Right forelimb (tissue), 1 donor: ENCODE results near the gene SLC9A4.

Experiments
- DNase-seq: peaks from one replicate; pipeline ENCODE4 v3.0.0-alpha.2; 2018

SLC9A4 gene

DNA sequence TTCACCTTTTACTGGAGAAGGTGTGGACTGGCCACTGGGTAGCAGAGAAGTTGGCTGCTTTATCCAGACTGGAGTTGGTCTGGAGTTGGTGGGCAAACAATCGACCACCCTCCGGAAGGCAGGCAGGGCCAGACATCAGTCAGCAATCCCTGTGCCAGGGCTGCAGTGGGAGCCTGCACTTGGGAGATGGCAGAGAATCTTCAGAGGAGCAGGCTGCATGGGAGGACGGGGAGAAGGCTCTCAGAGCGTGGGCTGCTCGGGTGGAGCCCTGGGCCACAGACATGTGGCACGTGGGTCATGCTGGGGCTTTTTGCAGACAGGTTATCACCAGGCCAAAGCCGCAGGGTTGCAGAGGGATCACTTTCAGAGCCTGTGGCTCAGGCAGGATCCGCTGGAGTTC, 29.6 kb downstream of the SLC9A4 start:
- no peak for DNase-seq

DNA sequence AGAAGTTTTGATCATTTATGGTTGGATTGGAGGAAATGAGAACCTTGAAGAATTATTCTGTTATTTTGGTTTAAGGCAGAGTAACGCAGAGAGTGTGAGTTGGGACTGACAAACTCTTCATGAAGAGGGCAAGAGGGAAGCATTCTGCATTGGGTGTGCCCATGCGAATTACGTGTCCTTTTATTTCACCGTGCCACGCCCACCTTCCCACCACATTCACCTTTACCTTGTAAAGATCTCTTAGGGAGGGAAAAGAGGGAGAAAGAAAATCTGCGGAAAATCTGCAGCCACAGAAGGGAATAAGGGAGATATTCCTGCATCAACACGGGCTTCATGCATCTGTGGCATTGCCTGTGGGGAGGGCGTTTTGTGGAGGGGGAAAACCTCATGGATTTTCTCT, 31.8 kb downstream of the SLC9A4 start:
- no peak for DNase-seq

DNA sequence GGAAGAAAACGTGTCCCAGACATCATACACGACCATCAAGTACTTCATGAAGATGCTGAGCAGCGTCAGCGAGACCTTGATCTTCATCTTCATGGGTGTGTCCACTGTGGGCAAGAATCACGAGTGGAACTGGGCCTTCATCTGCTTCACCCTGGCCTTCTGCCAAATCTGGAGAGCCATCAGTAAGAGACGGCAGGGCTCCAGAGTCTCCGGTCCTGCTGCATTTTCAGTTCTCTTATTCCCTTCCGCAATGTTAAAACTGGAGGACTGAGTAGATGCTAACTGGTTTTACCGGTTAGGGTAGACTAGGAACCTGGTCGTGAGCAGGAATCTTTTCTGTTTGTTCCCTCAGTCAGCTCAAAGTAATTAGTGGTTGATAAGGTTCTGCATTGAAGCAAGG, 32.3 kb downstream of the SLC9A4 start:
- no peak for DNase-seq

DNA sequence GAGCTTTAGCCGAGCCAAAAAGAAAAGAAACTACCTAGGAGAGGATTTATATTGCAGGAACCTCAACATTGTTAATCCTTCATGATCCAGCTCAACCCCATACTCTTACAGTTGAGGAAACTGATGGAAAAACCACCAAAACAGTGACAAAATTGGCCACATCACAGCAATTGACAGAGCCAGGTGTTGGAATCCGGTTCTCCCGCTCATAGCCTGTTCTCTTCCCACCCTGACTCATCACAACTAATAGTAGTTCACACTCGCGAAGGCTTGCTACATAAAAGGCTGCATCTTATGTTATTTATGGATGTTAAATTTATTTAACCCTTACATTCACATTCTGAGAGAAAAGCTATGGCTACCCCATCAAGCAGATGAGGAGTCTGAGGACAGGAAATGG, 33.7 kb downstream of the SLC9A4 start:
- DNase-seq, result no peak

DNA sequence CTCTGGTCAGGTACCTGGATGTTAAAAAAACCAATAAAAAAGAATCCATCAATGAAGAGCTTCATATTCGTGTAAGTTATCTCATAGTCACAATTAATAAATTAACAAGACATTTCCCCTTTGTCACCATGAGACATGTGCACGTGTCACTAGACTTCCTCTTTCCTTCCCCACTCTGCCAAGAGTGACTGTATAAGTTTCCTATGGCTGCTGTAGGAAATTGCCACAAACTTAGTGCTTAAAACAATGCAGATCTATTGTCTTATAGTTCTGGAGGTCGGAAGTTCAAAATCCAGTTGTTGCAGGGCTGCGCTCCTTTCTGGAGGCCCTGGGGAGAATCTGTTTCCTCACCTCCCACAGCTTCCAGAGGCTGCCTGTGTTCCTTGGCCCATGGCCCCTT, 35.8 kb downstream of the SLC9A4 start:
- no peak for DNase-seq

DNA sequence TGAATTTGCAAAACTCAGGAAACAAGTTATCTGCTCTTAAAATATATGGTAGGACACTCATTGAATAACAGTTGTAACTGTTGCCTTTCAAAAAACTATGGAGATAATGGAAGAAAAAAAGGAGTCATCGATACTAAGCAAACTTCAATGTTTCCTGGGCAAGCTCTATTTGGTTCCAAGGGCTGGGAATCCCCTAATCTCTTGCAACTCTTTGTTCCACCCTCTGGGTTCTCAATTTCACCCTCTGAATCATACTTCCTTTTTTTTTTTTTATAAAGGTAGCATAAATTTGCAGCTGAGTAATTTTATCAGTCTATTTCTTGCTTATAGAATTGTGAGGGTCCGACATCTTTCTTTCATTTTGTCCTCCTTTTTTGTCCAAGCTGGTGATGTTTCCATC, 36.7 kb downstream of the SLC9A4 start:
- no peak for DNase-seq

DNA sequence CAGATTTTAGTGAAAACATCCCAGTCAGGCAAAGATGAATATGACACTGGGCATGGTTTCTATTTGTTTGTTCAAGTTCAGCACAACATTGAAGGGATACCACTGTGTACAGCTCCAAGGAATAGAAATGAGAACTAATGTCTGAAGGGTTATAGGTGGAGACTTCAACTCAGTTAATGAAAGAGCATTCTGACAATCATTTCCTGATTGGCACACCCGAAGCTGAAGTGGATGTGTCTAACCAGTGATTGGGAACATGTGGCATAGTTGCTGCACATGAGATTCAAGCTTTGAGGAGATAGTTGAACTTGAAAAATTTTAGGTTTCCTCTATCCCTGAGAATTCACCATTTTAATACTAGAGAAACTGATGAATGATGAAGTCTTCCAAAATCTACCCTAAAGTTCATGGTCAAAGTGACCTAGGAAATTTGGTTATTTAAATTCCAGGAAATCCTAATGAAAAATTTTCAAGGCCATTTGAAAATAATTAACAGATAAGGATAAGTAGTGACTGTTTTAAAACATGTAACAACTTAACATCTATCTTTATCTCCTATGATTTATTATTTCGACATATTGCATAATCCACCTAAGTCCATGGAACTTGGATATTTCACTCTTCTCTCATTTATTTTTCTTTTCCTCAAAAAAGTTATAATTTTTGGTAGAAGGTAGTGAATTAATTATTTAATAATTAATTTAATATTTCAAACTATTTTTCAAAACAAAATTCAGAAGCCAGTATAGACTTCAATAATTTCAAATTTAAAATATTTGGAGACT, 38.0 kb downstream of the SLC9A4 start:
- no peak for DNase-seq

DNA sequence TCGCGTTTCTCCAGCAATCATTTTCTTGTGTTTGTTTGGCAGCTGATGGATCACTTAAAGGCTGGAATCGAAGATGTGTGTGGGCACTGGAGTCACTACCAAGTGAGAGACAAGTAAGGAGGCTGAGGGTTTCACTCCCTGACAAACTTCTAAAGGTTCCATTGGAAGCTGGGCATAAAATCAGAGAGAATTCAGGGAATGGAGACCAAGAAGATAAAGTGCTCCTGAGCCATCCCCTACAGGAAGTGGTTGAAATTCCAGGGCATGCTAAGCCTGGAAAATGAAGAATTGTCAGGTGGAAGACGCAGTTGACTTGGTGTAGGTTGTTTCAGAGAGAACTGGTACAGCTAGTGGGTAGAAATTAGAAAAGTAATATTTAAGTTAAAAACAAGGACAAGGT, 39.1 kb downstream of the SLC9A4 start:
- DNase-seq, result no peak

DNA sequence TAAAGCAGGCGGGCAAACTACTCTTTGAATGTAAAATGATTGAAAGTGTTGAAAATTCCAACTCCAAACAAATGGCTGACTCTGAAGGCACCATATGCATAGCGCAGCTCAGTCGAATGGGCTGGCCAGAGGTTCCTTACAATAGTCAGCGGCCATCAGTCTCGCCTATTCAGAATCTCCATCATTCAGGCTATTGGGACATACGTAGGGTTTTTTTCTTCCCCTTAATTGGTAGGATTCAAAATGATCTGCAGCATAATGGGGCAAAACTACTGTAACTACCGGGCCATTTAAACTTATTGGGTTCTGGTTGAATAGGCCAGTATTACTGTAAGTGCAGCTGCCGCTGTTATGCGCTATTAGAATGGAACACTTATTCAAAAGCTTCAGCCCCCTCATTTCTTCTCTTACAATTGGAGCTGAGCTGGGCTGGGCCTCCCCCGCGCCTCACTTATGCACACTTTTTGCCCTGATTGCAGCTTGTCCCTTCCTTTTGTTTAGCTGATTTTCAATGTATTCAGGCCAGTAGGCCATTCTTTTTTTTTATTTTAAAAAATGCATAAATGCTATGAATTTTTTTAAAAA, 40.4 kb downstream of the SLC9A4 start:
- no peak for DNase-seq

DNA sequence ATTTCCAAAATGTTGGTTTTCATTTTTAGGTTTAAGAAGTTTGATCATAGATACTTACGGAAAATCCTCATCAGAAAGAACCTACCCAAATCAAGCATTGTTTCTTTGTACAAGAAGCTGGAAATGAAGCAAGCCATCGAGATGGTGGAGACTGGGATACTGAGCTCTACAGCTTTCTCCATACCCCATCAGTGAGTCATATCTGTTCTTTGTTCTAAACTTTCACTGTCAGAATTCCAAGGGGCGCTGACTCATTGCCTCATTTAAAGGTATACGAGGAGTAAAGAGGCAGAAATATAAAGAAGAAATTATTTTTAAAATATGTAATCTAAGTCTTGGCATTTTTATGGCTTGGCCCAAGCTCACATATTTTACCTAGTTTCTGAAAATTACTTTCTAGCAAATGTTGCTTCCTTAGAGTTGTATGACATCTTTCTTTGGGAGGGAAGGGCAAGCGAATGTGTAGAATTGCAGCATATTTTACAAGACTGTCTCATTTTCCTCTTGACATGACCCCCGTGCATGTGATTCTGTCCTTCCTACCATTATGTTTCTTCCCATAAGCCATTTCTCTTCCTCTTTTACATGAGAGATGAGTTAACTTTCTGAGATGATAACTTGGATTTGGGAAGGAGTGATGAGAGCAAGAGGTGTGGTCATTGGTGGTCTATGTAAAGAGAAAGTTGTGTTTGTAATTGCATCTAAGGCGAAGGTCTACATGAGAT, 41.2 kb downstream of the SLC9A4 start:
- no peak for DNase-seq

DNA sequence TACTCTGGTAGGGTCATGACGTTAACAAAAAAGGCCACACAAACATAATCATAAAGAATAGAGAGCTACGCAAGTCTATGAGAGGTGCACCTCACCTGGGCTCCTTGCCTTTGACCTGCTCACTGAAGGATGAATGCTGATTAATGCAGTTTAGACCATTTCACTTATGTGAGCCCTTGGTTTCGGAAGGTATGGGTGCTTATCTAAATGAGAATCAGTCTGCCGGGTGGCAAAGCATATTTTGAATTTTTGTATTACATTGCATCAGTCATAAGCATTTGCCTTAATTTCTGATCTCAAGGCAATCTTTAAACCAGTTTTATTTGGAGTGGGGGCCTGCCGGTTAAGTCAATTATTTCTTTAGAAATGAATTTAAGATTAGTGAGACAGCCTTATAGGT, 42.8 kb downstream of the SLC9A4 start:
- no peak for DNase-seq

DNA sequence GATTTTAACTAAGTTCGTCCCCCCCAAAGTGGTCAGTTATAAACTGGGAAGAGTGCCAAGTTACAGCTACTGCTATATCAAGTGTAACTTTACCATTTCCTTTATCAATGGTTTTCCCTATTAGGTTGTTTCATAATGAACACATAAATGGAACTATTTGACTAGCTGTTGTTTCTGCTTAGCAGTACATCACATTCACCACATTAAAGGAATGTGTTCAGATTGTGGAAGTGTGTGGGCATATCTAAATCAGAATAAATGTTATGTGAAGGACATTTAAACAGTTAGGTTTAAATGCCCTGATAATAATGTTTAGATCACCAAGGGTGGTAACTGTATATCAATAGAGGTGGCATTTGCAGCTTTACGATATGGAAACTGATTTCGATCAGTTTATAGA, 45.1 kb downstream of the SLC9A4 start:
- DNase-seq, result no peak

DNA sequence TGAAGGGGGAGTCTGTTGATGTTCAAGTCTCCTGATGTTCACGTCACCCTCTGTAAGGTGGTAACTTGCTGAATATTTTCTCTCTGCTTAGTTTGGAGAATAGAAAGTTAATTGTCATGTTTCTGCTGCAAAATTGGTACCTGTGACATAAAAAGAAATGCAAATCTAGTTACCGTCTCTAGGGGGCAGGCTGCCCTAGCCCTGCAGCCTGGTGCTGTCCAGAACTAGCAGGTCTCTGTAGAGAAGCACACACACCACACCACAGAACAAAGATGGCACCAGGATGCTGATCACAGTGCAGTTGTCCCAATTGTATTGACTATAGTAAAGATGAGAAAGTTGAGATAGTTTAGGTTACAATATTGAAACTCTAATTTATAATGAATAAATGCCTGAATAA, 47.0 kb downstream of the SLC9A4 start:
- no peak for DNase-seq

DNA sequence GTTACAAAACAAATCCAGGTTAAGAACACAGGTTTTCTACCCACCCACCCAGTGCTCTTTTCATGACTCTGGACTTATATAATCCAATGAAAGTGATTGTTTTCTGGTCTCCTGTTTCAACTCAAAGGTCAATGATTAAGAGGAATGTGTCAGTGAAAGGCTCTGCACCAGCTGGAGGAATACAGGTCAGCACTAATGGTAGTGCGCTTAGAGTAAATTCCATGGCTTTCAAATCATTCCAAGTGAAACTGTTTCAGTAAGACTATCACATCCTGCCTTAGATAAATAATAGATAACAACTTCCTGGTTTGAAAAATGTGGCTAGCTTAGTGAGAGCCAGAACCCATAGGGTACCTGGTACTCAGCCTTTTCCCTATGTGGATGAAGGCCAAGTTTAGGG, 47.8 kb downstream of the SLC9A4 start:
- DNase-seq, result no peak

DNA sequence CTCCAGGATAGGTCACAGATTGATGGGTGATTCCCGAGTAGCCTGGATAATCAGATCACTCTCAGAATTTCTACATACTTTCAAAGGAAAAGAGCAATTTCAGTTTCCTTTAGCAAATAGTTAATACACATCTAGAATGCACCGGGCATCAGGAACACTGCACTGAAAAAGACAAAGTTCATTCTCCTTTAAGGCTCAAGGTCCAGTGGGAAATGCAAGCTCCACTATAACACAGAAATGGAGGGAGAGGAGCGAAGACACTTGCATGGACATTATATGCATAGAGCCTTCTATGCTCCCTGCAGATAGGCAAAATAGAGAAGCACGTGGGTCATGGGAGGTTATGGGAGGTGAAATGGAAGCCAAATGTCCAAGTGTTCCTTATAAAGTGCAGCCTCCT, 49.1 kb downstream of the SLC9A4 start:
- no peak for DNase-seq

DNA sequence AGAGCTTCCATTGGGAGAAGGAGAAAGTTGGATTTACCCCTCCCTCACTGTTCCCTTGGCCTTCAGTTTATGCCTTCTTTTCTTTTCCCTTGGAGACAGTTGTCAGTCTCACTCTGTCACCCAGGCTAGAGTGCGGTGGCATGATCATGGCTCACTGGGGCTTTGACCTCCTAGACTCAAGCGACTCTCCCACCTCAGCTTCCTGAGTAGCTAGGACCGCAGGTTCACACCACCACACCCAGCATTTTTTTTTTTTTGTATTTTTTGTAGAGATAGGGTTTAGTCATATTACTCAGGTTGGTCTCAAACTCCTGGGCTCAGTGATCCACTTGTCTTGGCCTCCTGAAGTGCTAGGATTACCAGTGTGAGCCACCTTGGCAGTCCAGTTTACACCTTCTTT, 49.9 kb downstream of the SLC9A4 start:
- no peak for DNase-seq

DNA sequence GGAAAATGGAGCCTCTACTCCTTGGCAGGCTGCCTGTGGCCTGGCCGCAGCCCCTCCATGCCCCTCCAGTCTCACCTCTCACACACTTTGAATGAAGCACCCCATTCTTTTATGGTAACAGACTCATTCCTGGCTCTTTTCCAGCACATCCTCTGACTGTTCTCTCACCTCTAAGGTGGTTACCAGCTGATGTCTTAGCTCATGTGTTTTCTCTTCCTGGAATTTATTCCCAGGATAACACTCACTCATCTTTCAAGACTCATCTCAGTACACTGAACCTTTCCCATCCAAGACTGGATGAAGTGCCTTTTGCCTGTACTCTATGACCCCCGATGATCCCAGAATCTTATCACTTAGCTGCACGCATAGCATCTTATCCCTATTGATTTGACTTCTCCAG, 50.6 kb downstream of the SLC9A4 start:
- no peak for DNase-seq

DNA sequence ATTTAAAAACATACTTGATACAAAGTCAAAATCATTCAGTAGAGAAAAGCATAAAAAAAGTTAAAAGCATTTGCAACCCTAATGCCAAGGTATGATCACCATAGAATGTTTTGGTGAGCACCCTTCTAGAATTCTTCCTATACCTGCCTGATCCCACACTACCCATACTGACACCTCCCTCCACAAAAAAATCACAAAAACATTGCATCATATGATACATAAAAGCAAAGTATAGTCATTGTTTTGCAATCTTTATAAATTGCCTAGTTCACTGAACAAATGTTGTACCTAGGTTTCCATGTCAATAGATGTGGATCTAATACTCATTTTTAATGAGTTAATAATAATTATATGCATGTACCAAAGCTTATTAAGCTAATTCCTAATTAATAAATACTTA, 54.1 kb downstream of the SLC9A4 start:
- DNase-seq, result no peak

DNA sequence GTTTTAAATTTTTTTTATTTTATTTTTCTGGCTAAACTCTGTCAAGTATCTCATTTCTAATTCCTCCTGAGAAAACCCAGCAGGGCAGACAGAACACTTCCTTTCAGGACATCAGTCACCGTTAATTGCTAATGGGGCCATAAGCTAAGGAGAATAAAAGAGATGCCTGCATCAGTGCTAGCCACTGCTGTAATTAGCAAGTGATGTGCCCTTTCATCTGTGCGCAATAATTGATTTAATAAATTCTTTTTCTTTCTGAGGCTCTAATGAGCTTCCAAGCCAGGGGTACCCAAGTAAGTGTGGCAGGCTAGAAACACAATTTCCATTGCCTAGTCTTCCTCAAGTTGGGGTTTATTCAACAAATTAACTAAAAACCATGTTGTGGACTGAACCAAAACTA, 65.5 kb downstream of the SLC9A4 start:
- DNase-seq, result no peak

DNA sequence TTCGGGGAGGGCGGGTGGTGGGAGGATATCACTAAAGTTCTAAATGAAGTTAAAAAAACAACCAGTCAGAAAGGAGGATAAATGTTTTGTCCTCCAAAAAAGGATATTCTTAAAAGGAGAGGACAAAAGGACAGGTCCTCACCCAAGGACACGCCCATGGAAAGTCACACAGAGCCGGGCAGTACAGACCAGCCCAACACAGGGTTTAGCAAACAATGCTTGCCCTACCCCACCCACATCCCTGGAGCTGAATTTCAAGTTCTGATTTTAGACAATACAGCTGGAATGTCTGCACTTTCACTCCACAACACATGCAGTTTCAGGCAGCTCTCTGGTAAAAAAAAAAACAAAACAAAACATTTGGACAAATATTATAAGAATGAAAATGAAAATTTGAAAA, 67.9 kb downstream of the SLC9A4 start:
- no peak for DNase-seq

DNA sequence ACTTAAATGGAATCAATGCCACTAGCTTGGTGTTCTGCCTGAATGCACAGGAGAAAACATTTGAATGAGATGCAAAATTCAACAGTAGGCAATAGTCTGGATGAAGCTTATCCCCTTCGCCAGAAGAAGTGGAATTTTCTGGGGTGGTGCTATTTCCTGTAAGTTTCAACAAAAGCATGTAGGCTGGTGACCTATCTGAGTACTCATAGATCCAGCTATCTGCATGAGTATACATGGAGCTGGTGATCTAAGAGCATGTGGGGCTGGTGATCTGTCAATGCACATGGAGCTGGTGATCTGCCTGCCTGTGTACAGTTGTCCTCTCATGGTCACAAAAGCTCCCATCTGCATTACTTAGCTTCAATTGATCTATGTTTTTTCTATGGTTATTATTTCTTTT, 71.2 kb downstream of the SLC9A4 start:
- no peak for DNase-seq

DNA sequence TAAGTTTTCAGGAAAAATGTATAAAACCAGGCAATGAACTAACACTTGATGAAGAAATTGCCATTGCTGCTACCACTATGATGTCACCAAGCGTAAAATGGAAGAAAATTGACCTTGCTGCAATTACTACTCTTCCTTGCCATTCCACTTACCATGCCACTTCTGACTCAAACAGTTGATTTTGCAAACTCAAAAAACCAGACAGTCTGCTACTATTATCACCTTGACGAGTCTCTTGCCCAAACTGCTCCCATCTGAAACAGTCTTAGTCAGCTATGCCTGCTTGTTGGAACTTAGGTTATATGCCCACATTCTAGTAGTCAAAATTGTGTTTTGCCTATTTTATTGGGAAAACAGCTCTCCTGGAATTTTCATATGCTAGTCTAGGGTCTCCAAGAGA, 74.4 kb downstream of the SLC9A4 start:
- no peak for DNase-seq

DNA sequence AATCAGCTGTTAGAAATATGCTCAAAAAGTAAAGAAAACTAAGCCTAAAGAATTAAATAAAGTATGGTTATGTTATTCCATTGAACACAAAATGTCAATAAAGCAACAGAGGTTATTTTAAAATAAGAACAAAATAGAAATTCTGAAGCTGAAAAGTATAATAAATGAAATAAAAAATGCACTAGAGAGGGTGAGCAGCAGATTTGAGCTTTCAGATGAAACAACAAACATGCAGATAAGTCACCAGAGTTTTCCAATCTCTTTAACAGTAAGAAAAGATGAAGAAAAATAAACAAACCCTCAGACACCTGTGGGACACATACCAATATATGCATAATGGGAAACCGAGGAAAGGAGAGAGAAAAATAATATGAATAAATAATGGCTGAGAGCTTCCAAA, 76.0 kb downstream of the SLC9A4 start:
- no peak for DNase-seq

DNA sequence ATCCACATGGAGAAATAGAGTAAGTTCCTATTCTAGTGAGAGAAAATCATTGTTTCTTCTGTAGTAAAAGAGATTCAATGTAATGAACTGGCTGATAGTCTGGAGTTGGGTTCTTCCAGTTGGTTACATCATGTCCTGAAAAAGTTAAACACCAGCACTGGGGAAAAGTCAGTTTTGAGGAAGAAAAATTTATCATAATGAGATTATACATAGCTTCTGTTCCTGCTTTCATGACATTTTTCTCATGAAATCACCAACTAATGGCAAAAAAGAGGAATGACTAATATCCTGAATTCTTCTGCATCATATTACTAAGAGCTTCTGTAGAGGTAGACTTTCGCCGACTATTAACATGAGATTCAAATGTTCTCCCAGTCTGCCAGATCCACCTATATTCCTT, 77.1 kb downstream of the SLC9A4 start:
- no peak for DNase-seq
